GM18858 (cell line): ENCODE data around the gene SERPINB10.

ENCODE experiments used
- ATAC-seq: cut with Tn5 transposase; IDR thresholded peaks from one replicate; pipeline ENCODE4 v1.9.1; 2021; ENCODE audit not compliant: unreplicated experiment

The SERPINB10 gene, protein sequence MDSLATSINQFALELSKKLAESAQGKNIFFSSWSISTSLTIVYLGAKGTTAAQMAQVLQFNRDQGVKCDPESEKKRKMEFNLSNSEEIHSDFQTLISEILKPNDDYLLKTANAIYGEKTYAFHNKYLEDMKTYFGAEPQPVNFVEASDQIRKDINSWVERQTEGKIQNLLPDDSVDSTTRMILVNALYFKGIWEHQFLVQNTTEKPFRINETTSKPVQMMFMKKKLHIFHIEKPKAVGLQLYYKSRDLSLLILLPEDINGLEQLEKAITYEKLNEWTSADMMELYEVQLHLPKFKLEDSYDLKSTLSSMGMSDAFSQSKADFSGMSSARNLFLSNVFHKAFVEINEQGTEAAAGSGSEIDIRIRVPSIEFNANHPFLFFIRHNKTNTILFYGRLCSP

DNA sequence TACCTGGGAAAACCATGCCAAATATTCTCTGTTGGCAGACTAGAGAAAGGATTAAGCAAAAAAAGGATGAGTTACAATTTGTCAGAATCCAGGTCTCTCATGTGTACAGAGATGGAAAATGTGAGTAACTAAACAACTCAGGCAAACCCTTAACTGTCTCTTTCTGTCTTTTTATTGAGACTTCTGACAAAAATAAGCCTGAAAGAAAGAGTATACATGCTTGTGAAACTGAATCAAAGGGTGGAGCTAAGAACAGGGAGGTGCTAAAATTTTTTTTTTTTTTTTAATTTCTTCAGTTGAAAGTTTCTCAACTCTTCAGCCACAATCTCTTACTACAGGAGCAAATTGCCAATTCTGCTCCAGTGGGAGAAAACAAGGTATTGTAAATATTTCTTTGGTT lies at the start of gene SERPINB10:
Gene SERPINB10, plus strand, starts transcription at position 295 of the 400 bp plus-strand sequence. CDS start 7,553 bp downstream, outside the sequence.
- ATAC-seq, result peak; percentile 68

DNA sequence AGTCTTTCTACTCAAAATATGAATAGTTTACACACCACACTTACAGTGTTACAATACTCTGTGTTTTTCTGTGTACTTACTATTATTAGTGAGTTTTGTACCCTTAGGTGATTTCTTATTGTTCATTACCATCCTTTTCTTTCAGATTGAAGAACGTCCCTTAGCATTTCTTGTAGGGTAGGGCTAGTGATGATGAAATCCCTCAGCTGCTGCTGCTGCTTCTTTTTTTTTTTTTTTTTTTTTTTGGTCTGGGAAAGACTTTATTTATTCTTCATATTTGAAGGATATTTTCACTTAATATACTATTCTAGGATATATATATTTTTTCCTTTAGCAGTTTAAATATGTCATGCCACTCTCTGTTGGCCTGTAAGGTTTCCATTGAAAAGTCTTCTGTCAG lies 49.3 kb upstream of the SERPINB10 start:
- ATAC-seq, result no peak

DNA sequence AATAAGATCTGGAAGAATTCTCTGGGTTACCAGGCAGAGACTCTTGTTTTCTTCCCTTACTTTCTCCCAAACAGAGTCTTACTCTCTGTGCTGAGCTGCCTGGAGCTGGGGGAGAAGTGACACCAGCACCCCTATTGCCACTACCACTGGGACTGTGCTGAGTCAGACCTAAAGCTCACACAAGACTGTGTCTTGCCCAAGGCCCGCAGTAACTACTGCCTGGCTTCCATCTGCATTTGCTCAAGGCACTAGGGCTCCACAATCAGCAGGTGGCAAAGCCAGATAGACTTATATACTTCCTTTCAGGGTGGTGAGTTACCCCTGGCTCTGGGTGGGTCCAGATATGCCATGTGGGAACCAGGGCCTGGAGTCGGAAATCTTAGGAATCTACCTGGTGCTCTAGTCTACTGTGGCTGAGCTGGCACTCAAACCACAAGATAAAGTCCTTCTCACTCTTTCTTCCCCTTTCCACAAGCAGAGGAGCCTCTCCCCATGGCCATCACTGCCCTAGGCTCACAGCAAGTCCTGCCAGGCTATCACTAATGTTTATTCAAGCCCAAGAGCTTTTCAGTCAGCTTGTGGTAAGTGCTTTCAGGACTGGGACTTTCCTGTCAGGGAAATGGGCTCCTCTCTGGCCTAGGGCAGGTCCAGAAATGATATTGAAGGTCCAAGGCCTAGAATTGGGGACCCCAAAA lies 47.8 kb upstream of the SERPINB10 start:
- no peak for ATAC-seq

DNA sequence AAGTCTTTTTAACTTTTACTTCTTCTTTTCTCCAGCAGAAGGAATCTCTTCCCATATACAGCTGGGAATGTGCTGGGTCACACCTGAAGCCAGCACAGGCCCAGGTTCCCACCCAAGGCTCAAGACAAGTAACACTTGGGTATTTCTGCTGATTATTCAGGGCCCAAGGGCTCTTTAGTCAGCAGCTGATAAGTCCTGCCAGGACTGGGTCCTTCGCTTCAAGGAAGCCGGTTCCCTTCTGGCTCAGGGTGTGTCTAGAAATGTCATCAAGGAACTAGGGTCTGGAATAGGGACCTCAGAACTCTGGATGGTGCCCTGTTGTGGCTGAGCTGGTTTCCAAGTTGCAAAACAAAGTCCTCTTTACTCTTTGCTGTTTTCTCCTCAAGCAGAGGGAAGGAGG lies 47.2 kb upstream of the SERPINB10 start:
- no peak for ATAC-seq

DNA sequence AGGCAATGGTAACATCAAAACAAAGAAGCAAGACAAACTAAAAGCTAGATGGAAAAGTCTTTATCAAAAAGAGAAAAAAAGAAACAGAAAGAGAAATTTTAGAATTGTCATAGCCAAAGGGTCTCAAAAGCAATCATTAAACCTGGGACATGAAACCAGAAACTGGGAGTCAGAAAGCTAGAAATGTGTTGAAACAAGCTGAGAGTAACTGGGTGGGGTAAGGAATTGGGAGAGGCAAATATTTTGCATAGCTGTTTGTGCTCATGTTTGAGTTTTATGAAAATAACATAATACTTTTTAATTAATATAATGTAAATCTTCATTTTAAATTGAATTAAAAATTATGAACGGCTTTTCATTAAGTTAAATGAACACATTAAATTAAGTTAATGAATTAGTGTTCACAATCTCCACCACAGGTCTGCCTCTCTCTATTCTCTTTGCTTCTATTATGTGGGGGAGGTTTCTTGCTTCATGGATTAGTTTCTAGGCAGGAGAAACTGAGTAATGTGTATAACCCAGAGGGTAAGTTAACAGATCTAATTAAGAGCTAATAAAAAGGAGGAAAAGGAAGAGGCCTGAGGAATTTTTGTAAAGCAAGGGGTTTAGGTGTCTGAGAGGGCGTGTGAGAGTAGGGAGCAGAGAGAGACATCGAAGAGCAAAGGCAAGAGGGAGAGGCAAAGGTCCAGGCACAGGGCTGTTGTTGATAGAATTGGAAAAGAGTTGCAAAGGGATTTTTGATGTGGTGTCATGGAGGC lies 40.2 kb upstream of the SERPINB10 start:
- no peak for ATAC-seq

DNA sequence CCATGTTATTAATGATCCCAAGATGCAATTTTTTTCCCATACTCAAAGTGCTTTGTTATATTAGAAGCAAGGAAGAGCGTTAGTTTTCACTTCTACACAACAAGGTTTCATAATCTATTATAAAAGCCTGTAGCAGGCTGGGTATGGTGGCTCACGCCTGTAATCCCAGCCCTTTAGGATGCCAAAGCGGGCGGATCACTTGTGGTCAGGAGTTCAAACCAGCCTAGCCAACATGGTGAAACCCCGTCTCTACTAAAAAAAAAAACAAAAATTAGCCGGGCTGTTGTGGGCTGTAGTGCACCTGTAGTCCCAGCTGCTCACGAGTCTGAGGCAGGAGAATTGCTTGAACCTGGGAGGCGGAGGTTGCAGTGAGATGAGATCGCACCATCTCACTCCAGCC lies 39.2 kb upstream of the SERPINB10 start:
- no peak for ATAC-seq

DNA sequence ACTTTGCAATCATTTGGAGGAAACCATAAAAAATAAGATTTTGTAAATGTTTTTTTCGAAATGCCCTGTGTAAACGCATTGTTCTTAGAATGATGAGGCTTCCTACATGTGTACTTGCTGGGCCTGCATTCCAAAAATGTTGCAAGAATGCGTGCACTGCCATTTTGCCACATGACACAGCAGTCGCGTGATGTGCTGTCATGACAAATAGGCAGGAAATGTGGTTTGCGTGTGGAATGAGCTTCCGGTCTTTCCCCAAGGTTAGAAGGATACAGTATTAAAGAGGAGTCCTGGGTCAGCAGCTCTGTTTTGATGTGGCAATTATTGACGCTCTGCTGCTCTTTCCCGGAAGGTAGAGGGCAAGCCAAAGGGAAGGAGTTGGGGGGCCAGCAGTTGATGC lies 38.4 kb upstream of the SERPINB10 start:
- ATAC-seq, result no peak

DNA sequence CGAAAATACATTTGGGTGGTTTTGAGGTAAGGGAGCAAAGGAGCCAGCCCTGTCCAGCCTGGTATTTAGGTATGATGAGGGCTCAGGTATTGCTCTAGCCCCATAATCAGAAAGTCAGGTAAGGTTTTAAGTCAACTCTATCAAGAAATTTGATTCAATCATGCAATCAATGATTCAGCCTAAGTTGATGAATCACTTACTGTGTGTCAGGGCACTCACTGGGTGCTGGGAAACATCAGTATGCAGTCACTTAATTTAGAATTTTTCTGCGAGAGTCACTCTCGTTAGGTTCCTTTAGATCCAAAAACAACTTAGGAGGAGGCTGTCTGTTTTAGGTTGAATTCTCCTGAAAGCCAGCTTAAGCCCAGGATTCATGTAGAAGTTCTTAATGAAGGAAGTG lies 37.9 kb upstream of the SERPINB10 start:
- no peak for ATAC-seq

DNA sequence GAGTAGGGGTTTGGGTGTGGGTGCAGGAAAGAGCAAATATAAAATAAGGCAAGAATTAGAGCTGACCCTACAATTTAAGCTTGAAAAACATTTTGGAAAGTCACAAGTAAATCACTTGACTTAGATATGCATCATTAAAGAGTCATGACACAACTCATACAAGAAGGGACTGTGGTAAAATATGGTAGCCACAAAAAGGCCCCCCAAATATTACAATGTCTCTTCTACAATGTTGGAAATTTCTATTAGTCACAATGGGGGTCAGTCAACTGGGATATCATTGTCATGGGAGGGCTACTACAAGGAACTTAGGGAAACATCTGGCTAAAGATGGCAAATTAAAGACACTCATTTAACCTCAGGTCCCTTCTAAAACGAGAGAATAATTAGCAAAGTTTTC lies 35.9 kb upstream of the SERPINB10 start:
- no peak for ATAC-seq

DNA sequence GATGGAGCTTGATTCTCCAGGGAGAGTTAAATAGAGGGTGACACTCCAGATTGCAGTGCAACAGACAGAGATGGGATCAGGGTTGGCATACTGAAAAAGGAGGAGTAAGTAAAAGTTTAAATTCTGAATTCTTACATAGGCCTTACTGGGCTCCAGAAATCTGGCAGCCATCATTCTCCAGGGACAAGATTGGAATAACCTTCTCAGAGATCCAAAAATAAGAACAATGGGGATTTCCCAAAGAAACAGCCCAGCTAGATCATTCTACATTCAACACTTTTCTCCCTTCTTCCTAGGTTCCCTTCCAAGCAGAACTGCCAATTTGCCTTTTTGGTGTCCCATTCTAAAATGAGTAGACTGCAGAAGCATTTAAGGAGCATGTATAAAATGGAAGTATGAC lies 35.2 kb upstream of the SERPINB10 start:
- no peak for ATAC-seq

DNA sequence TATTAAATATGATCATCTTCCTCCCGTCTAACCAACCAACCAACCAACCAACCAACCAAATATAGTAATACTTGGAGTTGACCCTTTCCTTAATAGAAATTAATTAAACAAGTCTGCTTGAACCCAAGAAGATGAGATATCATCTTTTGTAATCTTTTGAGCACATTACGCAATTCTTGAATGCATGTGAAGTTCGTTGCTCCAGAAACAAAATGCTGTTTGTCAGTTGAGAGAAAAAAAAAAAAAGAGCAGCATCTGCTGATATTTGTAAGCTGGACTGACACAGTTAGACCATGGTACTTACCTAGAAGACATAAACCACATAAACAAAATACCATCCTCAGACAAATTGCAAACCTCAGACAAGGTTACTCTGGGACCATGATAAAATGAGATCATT lies 29.4 kb upstream of the SERPINB10 start:
- no peak for ATAC-seq

DNA sequence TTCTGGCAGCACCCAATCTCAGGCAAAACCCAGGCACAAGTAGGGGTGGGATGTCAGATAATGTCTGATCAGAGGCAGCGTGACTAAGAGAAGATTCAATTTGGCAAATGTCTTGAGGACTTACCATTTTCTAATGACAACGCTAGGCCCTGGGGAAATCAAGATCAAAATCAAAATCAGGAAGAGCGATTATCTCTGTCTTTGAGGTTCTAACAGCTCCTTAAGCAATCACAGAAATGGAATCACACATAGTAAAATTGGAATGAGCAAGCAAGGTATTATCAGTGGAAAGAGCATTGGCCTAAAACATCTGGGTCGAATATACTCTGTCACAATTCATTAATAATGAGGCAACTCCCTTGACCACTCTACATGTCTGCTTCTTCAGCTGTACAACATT lies 28.8 kb upstream of the SERPINB10 start:
- ATAC-seq, result no peak

DNA sequence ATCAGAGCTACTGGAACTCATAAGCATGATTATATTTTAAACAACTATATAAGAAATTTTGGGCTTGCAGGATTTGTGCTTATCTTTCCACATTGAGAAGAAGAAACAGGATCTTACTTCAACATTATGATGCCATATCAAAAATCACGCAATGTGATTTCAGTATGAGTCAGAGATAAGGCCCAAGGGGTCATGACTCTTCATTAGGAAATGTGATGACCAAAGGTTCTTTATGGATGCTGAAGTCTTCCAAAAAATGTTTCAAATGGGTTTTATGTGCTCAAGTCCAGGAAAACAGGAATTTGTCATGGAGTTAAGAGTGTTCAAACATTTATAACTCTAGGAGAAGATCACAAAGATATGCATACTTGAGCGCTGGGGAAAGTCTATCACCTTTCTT lies 28.0 kb upstream of the SERPINB10 start:
- ATAC-seq, result no peak

DNA sequence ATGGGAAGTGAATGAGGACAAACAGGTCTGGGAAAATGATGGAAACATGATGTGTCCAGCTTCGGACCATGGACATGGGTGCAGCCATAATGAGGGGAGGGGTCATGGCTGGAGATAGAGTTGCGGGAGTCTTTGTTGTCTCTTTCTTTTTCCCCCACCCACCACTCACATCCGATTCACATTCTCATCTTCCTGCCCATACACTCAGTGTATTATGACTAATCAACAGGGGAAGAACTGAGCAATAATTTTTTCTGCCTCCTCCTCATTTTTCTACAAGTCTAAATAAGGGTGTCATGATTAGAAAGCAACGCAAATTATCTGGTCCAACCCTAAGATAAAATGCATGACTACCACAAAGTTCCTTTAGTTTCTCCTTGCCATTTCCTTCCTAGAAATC lies 25.9 kb upstream of the SERPINB10 start:
- no peak for ATAC-seq

DNA sequence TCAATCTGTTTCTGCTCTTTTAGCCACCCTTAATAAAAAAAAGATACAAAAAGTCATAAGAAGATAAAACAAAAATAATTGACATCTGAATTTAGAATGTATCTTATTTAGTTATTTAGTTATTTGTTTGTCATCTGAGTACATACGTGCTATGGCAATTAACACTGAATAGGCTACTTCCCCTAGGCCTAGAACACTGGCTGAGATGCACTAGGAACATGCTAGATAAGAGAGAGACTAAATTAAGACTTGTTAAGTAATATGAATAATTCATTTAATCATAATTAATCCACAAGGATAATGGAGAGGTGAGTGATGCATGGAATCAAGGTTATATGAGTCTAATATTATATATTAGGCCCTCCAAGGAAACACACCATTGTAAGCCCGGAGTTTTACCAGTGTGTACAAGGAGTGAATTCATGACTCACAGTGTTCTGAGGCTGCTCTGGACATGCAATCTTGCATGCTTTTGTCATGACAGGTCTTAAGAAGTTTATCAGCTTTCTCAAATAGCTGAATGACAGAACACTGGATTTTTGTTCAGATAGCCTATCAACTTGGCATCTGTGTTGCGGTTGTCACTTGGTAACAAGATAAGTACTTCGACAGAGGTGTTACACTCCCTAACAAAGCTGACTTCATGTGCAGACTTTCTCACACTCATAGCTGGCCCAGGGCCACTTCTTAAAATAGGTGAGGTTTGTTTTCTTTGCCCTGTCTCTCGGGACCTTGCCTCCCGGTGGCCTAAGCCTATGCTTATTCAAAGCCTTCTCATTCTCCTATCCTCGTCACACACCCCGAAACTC lies 25.2 kb upstream of the SERPINB10 start:
- ATAC-seq, result no peak

DNA sequence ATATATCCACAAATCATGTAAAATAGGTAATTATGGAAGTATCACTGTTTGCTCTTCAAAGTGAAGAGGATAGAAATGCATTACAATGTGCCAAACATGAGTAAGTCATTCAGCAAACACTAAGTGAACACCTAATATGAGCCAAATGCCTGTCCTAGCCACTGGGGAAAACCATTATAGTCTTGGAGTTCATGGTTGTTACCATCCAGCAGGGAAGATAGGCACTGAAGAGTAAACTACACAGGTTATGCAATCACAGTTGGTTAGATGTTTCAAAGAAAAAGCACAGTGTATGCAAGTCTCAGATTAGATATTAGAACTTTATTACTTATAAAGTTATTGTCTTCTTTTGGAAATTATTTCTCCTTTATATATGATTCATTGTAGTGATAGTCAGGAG lies 24.1 kb upstream of the SERPINB10 start:
- no peak for ATAC-seq

DNA sequence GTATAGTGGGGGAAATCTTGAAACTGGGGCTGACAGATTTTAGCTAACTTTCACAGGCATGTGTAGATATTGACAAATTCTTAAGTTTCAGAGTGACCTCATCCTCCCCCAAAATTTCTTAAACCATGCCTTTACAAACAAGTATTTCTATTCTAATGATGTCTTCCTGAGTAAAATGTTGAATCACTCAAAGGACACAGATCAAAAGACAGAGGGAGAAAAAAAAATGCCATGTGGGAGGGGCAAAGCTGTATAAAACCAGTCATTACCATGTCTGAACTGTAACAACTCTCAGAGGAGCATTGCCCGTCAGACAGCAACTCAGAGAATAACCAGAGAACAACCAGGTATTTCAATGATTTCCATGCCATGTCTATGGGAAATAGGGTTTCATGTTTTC lies 20.3 kb upstream of the SERPINB10 start, which contains the start of gene SERPINB2:
Gene SERPINB2, plus strand, starts transcription at position 282 of the 400 bp plus-strand sequence. CDS start 3,740 bp downstream, outside the sequence.
- no peak for ATAC-seq

DNA sequence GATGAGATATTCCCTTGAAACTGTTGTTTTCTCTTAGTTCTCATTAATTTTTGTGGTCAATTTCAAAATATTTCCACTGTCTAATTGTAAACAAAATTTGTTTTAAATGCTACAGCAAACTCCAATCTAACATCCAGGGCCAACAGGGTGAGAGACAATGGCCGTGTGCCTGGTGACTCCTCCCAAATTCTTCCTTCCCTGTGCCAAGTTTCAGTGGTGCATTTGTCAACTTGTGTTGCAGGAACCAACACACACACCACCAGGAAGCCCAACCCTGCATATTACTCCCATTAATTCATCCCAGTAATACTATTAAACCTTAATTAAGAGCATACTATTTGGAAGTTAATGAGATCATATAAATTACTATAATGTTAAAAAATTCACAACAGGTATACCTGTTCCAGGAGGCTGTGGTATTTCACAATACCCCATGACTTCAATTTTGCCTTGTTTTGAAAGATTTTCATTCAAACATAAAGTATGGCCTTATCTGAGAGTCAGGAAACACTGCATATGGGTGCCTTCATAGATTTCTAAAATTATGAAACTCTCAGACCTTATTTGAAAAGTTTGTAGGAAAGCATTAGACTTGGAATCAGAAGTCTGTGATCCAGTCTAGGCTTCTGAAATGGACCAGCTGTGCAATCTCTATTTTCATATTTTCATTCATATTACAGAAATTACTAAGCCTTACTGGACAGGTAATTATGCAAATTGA lies 19.1 kb upstream of the SERPINB10 start:
- no peak for ATAC-seq

DNA sequence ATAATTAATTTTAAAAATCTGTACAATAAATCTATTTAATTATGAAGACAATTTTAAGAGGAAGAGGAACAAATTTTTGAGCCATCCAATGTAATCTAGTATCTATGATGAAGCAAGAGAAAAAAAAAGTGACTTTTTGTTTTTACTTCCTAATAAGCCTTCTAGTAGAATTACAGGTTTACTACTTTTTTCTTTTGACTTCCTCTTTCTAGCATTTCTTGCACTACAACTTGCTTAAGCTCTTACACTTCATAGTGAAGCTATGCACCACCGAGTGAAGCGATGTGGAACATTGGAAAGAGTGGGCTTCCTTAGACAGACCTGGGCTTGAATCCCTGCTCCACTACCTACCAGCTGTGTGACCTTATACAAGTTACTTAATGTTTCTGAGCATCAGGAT lies 18.1 kb upstream of the SERPINB10 start:
- ATAC-seq, result no peak
